Progenitor cell of endocrine pancreas (in vitro differentiated cells): ENCODE data around the gene POFUT2. TPM values are rescaled to one million over a fixed set of nuclear protein-coding genes. Genes with fewer than 3 reads are reported as not detected.

Experiments
- DNase-seq: peaks from one replicate; pipeline ENCODE4 v3.0.0; 2021; ENCODE audit warnings: low spot score; ENCODE audit not compliant: unreplicated experiment
- H3K27ac Mint-ChIP-seq: 2 replicates; pipeline ENCODE4 v1.8.0; 2021; ENCODE audit warnings: mild to moderate bottlenecking, moderate library complexity, mixed read lengths
- H3K27me3 Mint-ChIP-seq: 2 replicates; pipeline ENCODE4 v1.8.0; 2021; ENCODE audit warnings: mixed read lengths
- H3K36me3 Mint-ChIP-seq: 2 replicates; pipeline ENCODE4 v1.8.0; 2022; ENCODE audit warnings: mixed read lengths; ENCODE audit not compliant: insufficient read depth
- H3K4me1 Mint-ChIP-seq: 2 replicates; pipeline ENCODE4 v1.8.0; 2021; ENCODE audit warnings: low read depth, mixed read lengths
- H3K4me3 Mint-ChIP-seq: 2 replicates; pipeline ENCODE4 v1.8.0; 2021; ENCODE audit warnings: low read depth, mild to moderate bottlenecking, moderate library complexity, mixed read lengths
- H3K9me3 Mint-ChIP-seq: 2 replicates; pipeline ENCODE4 v1.8.0; 2021; ENCODE audit warnings: low read depth, mixed read lengths
- total RNA-seq: library from RNA; stranded (reverse); gene quantifications from 2 replicates; pipeline ENCODE4 v1.2.1, GENCODE V29; 2021
- TF ChIP-seq, protein P1 (sequence below): fragments of 200-600 bp; sonication (generic); IDR thresholded peaks from one replicate; pipeline ENCODE4 v1.5.0; 2021; ENCODE audit warnings: antibody characterized with exemption, mild to moderate bottlenecking; ENCODE audit not compliant: unreplicated experiment

POFUT2 gene
- total RNA-seq, 1 donor from 2014 or later, result 47.8 TPM

GRCh38 chr21:45328198-45329091, 40.8 kb upstream of the POFUT2 start:
- Mint-ChIP-seq H3K9me3 (no peaks in the 10 kb centered on the region), H3K27me3 (peaks cover 8% of the 10 kb centered on the region), H3K4me3 (no peak overlapping the region), H3K36me3 (no peaks in the 10 kb centered on the region), H3K4me1 (peaks cover 32% of the 10 kb centered on the region), H3K27ac (peak overlapping the region; percentile 97)
- DNase-seq, result no peak
- TF ChIP-seq, protein P1, sequence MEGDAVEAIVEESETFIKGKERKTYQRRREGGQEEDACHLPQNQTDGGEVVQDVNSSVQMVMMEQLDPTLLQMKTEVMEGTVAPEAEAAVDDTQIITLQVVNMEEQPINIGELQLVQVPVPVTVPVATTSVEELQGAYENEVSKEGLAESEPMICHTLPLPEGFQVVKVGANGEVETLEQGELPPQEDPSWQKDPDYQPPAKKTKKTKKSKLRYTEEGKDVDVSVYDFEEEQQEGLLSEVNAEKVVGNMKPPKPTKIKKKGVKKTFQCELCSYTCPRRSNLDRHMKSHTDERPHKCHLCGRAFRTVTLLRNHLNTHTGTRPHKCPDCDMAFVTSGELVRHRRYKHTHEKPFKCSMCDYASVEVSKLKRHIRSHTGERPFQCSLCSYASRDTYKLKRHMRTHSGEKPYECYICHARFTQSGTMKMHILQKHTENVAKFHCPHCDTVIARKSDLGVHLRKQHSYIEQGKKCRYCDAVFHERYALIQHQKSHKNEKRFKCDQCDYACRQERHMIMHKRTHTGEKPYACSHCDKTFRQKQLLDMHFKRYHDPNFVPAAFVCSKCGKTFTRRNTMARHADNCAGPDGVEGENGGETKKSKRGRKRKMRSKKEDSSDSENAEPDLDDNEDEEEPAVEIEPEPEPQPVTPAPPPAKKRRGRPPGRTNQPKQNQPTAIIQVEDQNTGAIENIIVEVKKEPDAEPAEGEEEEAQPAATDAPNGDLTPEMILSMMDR, result no peak

DNA sequence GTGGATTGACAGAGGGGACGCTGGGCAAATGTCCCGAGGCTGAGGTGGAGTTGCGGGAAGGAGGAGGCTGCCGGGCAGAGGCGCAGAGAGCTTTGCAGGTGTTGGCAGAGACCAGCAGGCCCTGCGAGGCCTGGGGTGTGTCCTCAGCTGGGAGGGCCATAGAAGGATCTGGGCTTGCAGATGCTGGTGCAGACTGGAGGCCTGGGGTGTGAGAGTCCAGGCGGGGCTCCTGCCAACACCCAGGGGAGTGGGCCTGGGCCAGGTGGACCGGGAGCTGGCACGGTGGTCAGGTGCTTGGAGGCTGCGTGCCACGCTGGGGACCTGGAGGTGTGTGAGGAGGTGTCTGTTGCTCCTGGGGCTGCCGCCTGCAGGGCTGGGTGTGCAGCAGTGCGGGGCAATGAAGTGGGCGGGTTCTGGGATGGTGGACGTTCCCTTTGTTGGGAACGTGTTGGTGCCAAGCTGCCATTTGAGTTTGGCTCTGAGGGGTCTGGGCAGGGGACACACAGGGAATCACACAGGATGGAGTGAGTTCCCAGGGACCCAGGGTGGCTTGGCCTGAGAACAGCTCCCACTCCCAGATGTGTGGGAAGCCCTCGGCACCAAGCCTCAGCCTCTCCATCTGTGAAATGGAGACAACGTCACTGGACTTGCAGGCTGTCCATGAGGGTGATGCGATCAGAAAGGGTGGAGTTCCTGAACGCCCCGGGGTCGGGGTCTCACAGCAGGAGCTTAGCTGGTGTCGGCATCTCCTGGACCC, 39.9 kb upstream of the POFUT2 start:
- Mint-ChIP-seq H3K9me3 (no peaks in the 10 kb centered on the region), H3K36me3 (no peaks in the 10 kb centered on the region), H3K27ac (peak overlapping the region; percentile 84), H3K4me3 (peak overlapping the region; percentile 40), H3K27me3 (peaks cover 8% of the 10 kb centered on the region), H3K4me1 (peaks cover 29% of the 10 kb centered on the region)
- TF ChIP-seq, protein P1, result no peak
- DNase-seq, result no peak

- Mint-ChIP-seq H3K4me3 (peak overlapping the region; percentile 40), H3K4me1 (peaks cover 29% of the 10 kb centered on the region), H3K36me3 (no peaks in the 10 kb centered on the region), H3K27me3 (peaks cover 4% of the 10 kb centered on the region), H3K9me3 (no peaks in the 10 kb centered on the region), H3K27ac (peak overlapping the region; percentile 84)
- TF ChIP-seq, protein P1, result no peak
- DNase-seq, result no peak
These were observed 39.3 kb upstream of the POFUT2 start for GRCh38 chr21:45326891-45327440.

DNA sequence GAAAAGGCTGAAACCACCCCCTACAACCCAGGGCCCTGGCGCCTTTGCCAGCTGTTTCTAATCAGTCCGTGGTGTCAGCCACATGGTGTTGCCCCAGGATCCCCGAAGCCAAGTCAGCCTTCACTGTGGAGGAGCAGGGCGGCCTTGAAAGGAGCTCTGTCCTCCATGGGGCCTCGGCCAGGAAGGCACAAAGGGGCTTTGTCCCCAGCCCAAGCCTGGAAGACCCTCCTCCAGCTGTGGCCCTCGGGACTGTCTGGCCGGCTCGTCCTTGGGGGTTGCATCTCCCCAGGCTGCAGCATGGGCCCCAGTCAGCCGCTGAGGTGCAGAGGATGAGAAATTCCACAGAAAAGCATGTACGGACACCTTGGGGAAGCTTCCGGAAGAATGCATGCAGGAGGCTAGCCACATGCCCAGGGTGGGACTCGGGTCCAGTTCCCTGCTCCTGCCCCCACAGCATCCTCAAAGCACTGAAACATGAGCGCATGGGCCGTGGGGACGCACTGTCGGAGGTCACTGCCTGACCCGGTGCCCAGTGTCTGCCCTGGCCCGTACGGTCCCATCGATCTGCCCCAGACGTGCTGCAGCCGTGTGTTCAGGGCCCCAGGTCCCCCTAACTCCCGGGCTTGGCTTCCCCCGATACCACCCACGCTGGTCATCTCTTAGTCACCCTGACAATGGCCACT, 38.6 kb upstream of the POFUT2 start:
- Mint-ChIP-seq H3K4me3 (no peak overlapping the region), H3K4me1 (peaks cover 25% of the 10 kb centered on the region), H3K27me3 (peaks cover 4% of the 10 kb centered on the region), H3K36me3 (no peaks in the 10 kb centered on the region), H3K9me3 (no peaks in the 10 kb centered on the region), H3K27ac (peak overlapping the region; percentile 84)
- TF ChIP-seq, protein P1, result no peak
- DNase-seq, result no peak
